ENCODE results near the gene PDE6H. TPM values are rescaled to one million over a fixed set of nuclear protein-coding genes. Genes with fewer than 3 reads are reported as not detected.

Gene PDE6H
- total RNA-seq, 1 donor from 2014 or later, result not detected

DNA sequence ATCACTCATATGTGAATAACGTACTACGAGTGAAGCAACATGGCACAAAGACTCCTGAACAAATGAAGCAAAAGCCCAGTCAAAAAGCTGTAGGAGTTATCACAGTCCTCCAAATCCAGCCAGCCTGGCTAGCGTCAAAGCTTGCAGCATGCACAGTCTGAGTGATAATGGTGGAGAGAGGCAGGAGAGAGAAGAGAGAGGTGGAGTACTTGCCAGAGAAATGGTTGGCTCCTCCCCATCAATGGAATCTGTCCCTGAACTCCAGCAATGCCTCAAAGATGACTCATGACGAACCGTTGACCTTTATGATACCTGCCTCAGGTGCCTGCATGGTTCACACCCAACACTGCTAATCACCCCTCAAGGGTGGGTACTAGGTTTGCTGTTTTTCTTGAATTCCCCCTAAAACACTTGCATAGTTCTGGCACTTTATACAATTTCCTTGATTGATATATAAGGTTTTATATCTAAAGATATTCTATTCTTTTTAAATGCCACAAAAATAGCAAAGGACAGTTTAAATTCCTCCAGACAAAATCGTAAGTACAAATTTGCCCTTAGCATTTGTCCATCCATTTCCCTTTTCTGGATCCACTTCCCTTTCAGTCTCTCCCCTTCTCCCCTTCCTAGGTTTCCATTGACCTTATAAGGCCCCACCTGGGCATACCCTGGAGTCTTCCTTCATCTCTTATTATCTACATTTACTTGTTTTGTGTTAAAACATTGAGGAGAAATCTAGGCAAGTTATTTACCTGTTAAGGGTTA is 21.7 kb upstream of the PDE6H start:
- H3K4me3 ChIP-seq, result no peak overlapping the region
- H3K9me3 ChIP-seq, result no peaks in the 10 kb centered on the region
- no peak for DNase-seq (ENCODE audit: low spot score in 2 of 2)
- peaks cover 0 to 8% of the 10 kb centered on the region in 2 donors for H3K36me3 ChIP-seq
- H3K4me1 ChIP-seq, result peaks cover 5 to 58% of the 10 kb centered on the region in 2 donors
- intact Hi-C loops (cut with DNase I), result loop anchor here (5.0 kb wide), 2 partner anchors 41 to 256 kb away; no protein-coding TSS in a partner anchor
- TF ChIP-seq, protein P1, sequence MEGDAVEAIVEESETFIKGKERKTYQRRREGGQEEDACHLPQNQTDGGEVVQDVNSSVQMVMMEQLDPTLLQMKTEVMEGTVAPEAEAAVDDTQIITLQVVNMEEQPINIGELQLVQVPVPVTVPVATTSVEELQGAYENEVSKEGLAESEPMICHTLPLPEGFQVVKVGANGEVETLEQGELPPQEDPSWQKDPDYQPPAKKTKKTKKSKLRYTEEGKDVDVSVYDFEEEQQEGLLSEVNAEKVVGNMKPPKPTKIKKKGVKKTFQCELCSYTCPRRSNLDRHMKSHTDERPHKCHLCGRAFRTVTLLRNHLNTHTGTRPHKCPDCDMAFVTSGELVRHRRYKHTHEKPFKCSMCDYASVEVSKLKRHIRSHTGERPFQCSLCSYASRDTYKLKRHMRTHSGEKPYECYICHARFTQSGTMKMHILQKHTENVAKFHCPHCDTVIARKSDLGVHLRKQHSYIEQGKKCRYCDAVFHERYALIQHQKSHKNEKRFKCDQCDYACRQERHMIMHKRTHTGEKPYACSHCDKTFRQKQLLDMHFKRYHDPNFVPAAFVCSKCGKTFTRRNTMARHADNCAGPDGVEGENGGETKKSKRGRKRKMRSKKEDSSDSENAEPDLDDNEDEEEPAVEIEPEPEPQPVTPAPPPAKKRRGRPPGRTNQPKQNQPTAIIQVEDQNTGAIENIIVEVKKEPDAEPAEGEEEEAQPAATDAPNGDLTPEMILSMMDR (IDR thresholded peaks at IDR 0.05), result no peak
- no peaks in the 10 kb centered on the region for H3K27me3 ChIP-seq
- H3K27ac ChIP-seq, result peak overlapping the region; percentile 91 to 96

DNA sequence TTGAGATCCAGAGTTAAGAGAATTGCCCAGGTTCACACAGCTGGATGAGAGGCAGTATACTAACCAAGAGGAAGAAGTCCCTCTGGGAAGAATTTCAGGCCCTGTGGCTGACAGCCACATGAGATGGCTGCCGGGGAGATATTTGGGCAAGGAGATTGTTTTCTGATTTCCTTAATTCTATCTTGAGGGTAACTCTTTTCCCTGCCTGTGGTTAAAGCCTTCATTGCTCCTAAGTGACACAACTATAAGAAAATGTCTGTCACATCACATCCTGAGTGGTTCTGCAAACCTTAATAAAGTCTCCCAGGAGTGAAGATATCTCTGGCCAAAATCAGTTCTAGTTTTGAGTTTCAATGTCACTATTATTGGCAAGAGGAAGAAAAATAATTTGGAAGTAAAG is 21.0 kb upstream of the PDE6H start:
- H3K27me3 ChIP-seq, result no peaks in the 10 kb centered on the region
- peaks cover 0 to 6% of the 10 kb centered on the region in 2 donors for H3K36me3 ChIP-seq
- DNase-seq (ENCODE audit: low spot score in 2 of 2), result no peak
- TF ChIP-seq, protein P1 (IDR thresholded peaks at IDR 0.05), result no peak
- H3K4me1 ChIP-seq, result peaks cover 5 to 55% of the 10 kb centered on the region in 2 donors
- peak overlapping the region; percentile 91 to 96 for H3K27ac ChIP-seq
- no peak overlapping the region for H3K4me3 ChIP-seq
- H3K9me3 ChIP-seq, result no peaks in the 10 kb centered on the region
- intact Hi-C loops (cut with DNase I), result loop anchor here (5.0 kb wide), 2 partner anchors 40 to 255 kb away; no protein-coding TSS in a partner anchor

DNA sequence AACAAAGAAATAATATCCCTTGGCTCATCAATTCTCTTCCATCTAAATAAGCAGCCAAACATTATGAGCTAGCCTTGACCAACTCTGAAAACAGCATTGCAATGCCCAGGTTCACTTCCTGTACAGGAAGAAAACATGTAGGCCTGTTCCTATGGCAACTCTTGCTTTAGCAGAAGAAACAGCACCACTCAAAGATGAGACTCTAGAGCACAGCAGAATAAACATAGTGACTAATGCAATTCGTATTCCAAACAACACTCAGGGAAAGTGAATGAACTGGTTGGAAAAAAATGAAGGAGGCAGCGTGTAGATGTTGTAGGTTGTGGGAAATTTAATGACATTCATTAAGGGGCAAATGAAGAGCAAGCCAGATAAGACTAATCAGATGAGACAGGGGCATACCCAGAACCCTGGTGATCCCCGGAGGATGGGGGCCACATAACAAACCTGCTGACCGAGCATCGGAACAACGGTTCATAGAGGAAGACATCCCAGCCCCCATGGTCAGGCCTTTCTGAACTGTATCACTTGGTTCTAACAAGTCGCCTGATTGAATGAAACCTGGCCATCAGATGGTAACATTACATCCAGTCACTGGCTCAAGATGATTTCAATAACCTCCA is 20.4 kb upstream of the PDE6H start:
- H3K27me3 ChIP-seq, result no peaks in the 10 kb centered on the region
- H3K4me3 ChIP-seq, result no peak overlapping the region
- peaks cover 5 to 53% of the 10 kb centered on the region in 2 donors for H3K4me1 ChIP-seq
- intact Hi-C loops (cut with DNase I), result loop anchor here (5.0 kb wide), 2 partner anchors 40 to 255 kb away; no protein-coding TSS in a partner anchor
- peaks cover 0 to under 1% of the 10 kb centered on the region in 2 donors for H3K36me3 ChIP-seq
- TF ChIP-seq, protein P1 (IDR thresholded peaks at IDR 0.05), result no peak
- H3K9me3 ChIP-seq, result no peaks in the 10 kb centered on the region
- peak in 1 of 2 donors; percentile 73 for DNase-seq (ENCODE audit: low spot score in 2 of 2)
- peak overlapping the region; percentile 91 to 96 for H3K27ac ChIP-seq

DNA sequence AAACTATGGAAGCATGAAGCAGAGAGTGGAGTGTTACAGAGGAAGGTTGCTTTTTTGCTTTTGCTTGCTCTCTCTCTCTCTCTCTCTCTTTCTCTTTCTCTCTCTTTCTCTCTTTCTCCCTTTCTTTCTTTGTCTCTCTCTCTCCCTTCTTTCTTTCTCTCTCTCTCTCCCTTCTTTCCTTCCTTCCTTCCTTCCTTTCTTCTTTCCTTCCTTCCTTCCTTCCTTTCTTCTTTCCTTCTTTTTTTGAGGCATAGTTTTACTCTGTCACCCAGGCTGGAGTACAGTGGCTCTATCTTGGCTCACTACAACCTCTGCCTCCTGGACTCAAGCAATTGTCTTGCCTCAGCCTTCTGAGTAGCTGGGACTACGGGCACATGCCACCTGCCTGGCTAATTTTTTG is 19.1 kb upstream of the PDE6H start:
- DNase-seq (ENCODE audit: low spot score in 2 of 2), result no peak
- Histone ChIP-seq H3K4me3 (no peak overlapping the region), H3K9me3 (no peaks in the 10 kb centered on the region), H3K27me3 (no peaks in the 10 kb centered on the region), H3K36me3 (no peaks in the 10 kb centered on the region), H3K4me1 (peaks cover 0 to 49% of the 10 kb centered on the region in 2 donors), H3K27ac (peak overlapping the region; percentile 54 to 91)
- intact Hi-C loops (cut with DNase I), result loop anchor here (5.0 kb wide), 2 partner anchors 39 to 254 kb away; no protein-coding TSS in a partner anchor
- TF ChIP-seq, protein P1 (IDR thresholded peaks at IDR 0.05), result no peak

DNA sequence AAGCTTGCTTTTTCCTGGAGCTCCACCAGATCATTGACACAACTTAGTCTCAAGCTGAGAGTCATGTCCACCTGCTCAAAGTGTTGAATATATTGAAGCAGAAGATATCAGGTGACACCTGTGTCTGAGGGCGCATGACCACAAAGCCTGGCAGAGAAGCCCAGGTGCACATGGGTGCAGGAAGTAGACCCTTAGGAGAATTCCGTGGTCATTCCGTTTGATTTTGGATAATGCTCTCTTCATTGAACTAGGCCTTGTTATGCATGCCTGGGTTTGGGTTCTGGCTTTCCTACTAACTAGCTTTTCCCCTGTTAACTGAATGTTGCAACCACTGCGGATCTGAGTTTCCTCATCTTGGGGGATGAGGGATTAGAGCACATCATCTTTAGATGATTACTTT is 18.6 kb upstream of the PDE6H start:
- H3K36me3 ChIP-seq, result no peaks in the 10 kb centered on the region
- peak overlapping the region; percentile 54 to 91 for H3K27ac ChIP-seq
- intact Hi-C loops (cut with DNase I), result loop anchor here (5.0 kb wide), 2 partner anchors 38 to 253 kb away; no protein-coding TSS in a partner anchor
- TF ChIP-seq, protein P1 (IDR thresholded peaks at IDR 0.05), result no peak
- no peaks in the 10 kb centered on the region for H3K27me3 ChIP-seq
- H3K4me1 ChIP-seq, result peaks cover 0 to 45% of the 10 kb centered on the region in 2 donors
- H3K9me3 ChIP-seq, result no peaks in the 10 kb centered on the region
- no peak overlapping the region for H3K4me3 ChIP-seq
- no peak for DNase-seq (ENCODE audit: low spot score in 2 of 2)
